Hepatocyte (in vitro differentiated cells): ENCODE data around the gene PRR35.

Experiments used
- EZH2 ChIP-seq: fragments of 200-600 bp; sonication (generic); IDR thresholded peaks from 2 replicates; pipeline ENCODE4 v1.6.1; 2016; ENCODE audit warnings: antibody characterized with exemption, mild to moderate bottlenecking, borderline replicate concordance
- TF ChIP-seq, protein P1 (sequence below): fragments of 200-600 bp; sonication (generic); IDR thresholded peaks from 2 replicates; pipeline ENCODE4 v1.5.1; 2016; ENCODE audit warnings: antibody characterized with exemption, mild to moderate bottlenecking; ENCODE audit not compliant: poor library complexity

DNA sequence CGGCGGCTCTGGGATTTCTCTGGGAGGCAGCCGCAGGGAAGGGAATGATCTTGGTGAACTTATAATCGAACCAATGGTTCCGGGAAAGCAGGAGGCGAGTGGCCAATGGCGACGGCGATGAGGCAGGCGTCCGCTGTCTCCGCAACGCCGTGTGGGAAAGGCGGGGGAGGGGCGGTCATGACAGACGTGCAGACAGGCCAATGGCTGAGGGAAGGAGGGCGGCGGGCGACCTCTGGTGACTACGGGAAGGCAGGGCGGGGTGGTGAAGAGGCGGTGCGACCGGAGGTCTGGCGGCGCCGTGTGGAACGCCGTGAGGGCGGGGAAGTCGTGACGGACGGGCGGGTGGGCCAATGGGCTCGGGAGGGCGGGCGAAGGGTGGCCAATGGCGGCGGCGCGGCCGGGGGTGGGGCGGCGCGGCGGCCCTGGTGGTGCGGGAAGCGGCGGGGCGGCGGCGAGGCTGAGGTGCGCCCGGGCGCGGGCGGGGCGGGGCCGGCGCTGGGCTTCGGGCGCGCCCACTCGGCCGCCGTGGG, 29.5 kb downstream of the PRR35 start, which contains the start of gene RAB40C:
- TF ChIP-seq, protein P1, sequence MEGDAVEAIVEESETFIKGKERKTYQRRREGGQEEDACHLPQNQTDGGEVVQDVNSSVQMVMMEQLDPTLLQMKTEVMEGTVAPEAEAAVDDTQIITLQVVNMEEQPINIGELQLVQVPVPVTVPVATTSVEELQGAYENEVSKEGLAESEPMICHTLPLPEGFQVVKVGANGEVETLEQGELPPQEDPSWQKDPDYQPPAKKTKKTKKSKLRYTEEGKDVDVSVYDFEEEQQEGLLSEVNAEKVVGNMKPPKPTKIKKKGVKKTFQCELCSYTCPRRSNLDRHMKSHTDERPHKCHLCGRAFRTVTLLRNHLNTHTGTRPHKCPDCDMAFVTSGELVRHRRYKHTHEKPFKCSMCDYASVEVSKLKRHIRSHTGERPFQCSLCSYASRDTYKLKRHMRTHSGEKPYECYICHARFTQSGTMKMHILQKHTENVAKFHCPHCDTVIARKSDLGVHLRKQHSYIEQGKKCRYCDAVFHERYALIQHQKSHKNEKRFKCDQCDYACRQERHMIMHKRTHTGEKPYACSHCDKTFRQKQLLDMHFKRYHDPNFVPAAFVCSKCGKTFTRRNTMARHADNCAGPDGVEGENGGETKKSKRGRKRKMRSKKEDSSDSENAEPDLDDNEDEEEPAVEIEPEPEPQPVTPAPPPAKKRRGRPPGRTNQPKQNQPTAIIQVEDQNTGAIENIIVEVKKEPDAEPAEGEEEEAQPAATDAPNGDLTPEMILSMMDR, result no peak
- no peak for TF ChIP-seq EZH2
